IPS DF 4.7 (cell line): ENCODE measurements around the gene MMP8.

Experiments used
- DNase-seq: peaks from one replicate; pipeline ENCODE4 v3.0.0-alpha.2; 2013; ENCODE audit warnings: low spot score; ENCODE audit errors: extremely low read depth

MMP8 gene

GRCh38 chr11:102662607-102663006, 62.1 kb downstream of the MMP8 start:
- no peak for DNase-seq
